HG03460 (cell line): Measurements from ENCODE around the gene ENDOU.

Experiments
- ATAC-seq: cut with Tn5 transposase; IDR thresholded peaks from one replicate; pipeline ENCODE4 v1.9.1; 2021; ENCODE audit not compliant: unreplicated experiment

Gene ENDOU

DNA sequence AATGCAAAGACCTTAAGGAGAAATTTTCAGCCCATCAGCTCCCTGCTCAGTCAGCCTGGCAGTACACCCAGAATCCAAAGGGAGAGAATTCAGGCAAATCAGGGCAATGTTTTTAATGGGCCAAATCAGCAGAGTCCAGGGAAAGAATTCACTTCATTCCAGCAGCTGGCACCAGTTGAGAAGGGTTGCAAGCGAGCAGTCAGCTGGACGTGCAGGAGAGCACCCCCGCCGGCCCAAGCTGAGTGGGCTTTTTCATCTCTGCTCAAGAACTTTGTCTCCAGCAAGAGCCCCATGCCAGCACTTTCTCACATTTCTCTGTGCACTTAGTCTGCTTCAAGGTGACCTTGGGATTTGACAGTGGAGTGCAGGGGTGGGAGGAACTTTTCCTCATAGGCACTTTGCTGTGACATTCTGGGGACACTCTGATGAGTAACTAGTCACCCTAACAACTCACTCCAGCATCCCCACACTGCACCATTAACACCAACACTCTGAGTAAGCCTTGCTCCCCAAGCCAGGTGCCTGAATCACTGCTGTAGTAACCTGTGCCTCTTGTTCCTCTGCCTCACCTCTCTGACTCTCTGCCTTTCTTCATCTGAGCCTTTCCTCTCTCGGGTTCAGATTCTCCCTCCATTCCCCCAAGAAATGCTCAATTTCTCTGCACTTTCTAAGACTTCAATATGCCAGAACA lies 2.2 kb downstream of the ENDOU start:
- no peak for ATAC-seq

DNA sequence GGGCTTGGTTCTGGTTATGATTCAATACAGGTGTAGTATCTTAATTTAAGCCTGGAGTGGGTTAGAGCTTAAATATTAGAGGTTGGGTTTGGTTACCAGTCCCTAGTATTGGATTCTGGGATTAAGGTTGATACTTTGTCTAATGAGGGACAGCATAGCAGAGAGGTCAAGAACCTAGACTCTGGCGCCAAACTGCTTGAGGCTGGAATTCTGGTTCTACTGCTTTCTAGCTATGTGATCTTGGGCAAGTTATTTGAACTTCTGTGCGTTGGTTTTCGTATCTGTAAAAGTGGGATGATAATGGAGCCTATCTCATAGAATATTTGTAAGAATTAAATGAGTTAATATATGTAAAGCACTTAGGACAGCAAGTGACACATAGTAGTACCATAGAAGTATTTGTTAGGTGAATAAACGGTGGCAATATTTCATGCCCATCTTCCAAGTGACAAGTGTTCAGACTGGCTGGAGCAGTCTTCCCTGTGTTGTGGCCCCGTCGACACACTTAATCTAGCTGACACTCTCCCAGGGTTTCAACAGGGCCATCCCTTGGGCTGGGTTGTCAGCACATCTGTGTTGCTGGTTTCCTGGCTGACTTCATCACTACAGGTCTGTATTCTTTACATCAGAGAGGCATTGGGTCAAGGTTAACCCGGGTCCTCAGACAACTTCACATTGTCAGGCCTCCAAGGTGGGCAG lies 3.0 kb downstream of the ENDOU start:
- ATAC-seq = no peak

DNA sequence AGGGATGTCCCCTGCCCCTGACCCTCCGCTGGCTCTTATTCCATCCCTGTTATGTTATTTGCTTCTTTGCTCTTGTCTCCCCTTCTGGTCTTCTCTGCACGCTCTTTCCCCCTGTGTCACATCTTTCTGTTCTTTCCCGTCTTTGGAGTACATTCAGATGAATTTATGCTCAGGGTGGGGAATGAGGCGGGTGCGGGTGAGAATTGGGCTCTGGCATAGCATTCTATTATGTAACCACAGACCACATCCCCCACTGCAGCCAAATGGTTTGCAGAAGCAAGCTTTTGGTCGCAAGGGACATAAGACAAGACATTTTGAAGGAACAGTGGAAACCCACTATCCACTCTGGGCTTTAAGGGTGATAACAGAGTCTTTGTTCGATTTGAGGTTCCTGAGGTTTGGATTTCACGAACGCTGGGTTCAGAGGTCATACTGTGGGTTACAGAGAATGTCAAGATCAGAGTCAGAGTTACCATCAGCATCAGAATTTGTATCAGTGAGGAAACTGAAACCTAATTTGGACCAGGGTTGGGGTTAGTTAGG lies 3.8 kb downstream of the ENDOU start:
- ATAC-seq = no peak

DNA sequence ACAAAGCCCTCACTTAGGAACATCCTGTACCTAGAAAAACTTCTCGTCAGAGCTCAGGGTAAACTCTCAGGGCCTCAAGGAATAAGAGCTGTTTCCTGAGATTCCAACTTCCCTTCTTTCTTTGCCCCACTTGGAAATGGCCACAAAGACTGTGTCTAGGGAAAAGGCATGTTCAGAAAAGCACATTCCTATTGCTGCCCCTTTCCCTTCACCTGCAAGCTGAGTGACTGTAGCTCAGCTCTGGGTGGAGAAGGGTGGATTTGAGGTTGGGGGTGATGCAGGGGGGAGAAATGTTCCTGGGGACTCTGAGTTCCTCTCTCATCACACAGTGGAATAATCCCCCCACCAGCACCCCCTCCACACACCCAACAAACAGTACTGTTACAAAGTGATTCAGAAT lies 6.8 kb downstream of the ENDOU start:
- ATAC-seq = no peak

DNA sequence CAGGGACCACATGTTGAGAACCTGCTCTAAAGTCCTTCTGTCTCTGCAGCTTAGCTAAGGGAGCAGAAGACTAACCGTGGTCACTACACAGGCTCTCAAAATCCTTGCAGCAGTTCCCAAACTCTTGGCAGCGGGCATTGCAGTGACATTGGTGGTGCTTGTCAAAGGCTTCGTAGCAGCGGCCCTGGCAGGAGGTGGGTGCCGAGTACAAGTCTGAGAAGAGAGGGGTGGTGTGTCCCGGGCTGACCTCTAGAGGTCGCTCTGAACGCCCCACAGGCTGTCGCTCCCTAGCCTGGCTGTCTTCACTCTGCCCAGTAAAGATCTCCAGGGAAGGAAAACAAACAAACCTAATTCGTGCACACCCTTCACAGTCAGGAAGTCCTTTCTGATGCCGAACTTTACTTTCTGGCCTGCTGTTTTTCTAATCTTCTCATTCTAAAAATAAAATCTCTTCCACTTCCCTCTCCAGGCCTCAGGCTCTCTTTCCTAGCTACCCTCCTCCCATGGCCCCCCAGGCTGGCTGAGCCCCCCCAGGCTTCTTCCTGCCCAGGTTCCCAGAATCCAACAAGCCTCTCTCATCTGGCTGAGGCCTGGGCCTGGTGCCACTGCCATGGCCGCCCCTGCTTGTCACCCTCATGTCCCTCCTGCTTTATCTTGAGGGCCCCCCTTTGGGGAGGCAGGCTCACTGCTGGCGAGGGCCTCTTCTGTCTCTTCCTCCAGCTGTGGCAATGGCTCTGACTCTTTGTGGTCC lies 7.7 kb downstream of the ENDOU start:
- no peak for ATAC-seq

DNA sequence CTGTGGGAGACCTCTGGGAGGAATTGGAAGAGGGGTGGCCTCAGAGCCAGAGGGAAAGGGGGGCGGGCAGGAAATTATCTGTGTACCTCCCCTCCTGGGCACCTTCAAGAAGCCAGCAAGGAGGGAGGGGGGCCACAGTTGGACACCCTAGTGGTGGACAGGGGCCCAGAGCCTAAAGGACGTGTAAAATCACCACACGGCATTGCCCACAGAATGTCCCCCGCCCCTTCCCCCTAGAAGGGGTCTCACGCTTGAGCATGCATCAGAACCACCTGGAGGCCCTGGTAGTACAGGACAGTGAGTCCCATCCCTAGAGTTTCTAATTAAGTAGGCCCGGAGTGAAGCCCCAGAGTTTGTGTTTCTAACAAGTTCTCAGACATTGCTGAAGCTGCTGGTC lies 8.2 kb downstream of the ENDOU start:
- ATAC-seq = no peak

DNA sequence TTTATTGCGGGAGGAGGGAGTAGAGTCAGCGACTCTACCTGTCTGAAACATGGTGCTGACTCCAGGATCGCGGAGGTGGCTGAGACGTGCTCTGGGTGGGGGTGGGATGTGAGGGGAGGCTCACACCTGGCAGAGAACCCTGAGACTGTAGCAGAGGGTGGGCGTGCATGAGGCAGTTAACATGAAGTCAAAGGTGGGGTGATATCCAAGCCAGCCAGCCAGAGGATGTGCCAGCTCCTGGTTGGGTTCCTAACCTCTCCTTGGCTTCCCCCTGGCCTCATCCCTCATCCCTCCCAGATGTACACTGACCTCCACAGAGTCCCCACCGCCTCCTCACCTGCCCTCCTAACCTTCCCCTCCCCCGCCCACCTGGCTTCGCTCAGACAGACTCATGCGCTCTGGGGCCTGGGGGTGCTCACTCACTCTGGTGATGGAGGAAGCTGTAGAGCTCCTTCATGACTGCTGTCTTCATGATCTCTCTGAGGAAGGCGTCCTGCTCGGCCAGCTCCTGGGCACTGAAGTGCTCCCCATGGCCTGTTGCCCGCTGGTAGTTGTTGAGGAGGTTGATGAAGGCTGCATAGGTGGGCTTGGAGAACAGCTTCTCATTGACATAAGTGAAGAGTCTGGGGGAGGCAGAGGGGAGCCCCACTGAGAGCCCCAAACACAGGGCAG lies 9.3 kb downstream of the ENDOU start:
- no peak for ATAC-seq

DNA sequence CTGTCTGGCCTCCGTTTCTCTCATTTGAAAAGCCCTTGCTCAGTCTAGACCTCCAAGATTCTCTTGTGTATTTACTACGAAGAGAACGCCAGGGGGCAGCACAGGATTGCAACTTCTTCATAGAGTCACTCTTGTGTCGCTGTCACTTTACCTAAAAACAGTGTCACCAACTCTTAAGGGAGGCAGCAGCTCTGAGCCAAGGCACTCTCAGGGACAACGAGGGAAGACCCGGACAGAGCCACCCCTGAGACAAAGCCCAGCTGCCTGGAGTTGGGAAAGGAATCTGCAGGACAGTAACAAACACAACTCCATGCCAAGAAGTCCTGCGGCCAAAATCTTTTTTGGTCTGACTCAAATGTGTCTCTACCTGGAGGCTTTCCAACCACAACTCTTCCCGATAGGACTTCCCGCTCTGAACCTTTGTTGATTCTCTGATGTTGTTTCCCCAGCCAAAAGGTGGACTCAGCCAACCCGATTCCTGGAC lies 9.9 kb downstream of the ENDOU start:
- peak; percentile 79 for ATAC-seq

DNA sequence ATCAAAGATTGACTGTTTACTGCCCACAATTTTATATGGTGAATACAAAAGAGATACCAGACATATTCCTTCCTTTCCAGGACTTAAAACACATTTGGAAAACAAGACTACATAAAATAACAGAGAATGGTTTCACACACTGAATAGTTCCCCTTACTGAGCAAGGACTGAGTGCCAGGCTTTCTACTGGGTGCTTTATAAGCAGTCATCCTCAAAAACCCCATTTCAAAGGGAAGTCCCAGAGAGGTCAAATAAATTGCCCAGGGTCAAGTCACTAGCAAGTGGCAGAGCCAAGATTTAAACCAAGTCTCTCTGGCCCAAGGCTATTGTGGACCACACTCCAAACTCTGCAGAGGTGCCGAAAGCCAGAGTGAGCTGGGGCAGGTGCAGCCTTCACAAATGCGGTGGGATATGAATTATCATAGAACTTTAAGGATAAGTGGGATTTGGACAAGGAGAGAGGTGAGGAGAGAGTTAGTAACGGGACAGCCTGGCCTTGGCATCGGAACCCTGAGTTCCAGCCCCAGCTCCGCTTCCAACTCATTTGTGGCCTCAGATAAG lies 10.4 kb downstream of the ENDOU start:
- no peak for ATAC-seq

DNA sequence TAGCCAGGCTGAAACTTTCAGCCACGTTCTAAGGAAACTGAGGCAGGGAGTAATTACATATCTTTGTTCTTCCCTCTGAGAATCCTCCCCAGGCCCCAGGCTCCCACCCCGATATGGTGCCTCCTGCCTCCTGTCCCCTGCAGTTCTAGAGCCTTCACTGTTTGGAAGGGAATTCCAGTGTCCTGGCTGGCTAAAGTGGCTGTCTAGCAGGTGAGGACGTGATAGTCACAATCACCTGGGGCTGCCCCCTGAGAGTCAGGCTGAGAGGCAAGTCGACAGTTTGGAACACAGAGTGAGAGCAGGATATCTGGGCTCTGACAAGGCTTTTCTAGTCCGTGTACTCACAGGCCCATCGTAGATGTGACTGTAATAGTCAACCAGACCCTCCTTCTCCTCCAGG lies 13.1 kb downstream of the ENDOU start:
- ATAC-seq = no peak

DNA sequence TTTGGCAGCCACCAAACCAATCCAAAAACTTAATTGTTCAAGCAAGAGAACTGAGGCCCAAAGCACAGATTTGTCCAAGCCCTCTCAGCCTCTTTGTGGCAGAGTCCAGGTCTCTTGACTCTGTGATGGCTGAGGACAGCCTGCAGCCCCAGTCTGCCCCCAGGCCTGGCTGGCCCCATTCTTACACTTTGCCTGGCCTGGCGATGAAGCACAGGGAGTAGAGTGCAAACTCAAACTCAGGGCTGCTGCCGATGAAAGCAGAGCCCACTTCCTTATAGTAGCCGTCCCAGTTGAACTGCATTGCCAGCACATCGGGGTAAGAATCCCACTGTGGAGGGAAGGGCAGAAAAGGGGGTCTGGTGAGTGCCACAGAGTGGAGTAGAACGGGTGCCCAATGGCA lies 13.8 kb downstream of the ENDOU start:
- ATAC-seq = no peak

DNA sequence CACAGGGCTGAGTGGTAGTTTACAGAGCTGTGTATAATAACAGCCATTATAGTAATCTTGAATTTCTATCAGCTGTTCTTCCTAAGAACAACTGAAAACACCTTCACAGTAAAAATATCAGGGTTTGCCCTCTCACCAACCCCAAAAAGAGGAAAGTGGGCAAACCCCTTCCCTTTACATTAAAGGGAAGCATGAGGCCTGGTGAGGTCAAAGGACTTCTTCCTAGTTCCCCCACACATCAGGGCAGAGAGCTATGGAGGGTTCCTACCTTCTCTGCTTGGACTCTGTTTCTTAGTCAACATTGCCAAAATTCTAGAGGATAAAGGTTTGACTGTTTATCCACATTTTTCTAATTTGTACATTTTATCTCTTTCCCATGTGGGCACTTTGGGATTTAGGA lies 15.0 kb downstream of the ENDOU start:
- no peak for ATAC-seq

DNA sequence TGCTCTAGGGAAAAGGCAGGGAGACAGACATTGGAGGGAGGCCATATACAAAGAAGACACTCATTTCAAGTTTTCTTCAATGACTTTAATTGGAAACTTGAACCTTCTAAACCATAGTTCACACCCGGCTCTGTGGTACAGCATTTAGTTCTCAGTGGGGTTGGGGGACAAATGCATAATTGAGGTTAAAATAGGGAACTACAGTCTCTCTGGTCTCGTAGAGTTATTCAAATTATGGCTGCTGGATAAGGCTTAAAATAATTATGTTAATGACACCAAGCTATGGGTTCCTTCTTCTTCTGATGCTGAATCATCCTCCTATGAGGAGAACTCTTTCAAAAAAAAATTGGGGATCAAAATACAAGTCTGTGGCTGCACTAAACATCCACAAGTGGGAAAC lies 15.6 kb downstream of the ENDOU start:
- ATAC-seq = no peak

DNA sequence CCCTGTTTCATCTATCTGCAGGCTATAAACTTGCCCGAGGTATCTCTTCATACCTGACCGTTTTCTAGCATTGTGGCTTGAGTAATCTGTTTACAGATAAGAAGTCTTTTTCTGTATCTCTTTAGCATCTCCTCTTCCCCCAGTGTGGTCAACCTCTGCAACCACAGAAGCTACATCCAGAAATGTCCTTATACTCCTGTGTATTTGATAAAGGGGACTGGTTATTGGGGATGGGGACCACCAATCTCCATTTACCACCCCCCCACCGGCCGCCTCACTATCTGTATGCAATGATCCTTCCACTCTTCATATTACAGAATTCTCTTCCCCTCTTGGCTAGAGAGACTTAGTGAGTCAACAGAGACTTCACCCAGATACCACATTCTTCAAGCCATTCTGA lies 16.1 kb downstream of the ENDOU start:
- no peak for ATAC-seq

DNA sequence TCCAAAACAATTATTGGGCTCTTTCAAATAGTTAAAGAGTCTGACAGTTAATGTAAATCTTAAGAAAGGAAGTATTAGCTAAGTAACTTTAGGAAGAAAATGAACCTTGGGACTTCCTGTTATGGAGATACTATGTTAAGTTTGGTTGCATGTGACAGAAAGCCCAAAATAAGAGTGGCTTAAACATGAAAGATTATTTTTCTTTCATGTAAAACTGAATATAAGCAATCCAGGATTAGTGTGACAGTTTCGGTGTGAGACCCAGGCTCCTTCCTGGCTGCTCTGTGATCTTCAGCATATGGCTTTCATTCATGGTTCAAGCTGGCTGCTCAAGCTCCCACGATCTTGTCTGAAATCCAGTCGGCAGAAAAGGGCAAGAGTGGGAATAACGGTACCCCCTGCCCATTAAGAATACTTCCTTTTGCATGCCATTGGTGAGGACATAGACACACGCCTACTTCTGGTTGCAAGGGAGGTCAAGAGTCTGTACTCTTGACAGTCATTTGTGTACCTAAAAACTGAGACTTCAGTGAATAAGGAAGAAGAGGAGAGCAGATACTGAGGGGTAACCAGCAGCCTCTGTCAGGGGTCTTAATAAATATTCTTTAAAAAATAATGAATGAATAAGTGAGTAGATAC lies 17.3 kb downstream of the ENDOU start:
- no peak for ATAC-seq

DNA sequence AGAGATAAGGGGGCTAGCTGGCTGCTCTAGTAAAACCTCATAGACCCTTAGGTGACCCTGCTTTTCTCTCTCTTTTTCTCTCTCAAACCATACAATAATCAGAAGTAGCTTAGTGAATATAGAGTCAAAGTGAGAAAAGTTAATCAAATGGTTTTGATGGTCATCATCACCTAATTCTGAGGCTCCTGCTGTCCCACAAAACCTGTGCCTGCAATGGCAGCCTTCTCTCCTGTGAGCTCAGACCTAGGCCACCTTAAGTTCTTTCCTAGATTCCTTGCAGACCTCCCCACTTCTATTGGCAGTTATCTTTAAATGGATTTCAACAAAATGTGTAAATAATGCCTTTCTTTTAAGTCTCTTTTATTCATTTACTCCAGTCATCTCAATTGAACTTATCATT lies 17.9 kb downstream of the ENDOU start:
- ATAC-seq = no peak

DNA sequence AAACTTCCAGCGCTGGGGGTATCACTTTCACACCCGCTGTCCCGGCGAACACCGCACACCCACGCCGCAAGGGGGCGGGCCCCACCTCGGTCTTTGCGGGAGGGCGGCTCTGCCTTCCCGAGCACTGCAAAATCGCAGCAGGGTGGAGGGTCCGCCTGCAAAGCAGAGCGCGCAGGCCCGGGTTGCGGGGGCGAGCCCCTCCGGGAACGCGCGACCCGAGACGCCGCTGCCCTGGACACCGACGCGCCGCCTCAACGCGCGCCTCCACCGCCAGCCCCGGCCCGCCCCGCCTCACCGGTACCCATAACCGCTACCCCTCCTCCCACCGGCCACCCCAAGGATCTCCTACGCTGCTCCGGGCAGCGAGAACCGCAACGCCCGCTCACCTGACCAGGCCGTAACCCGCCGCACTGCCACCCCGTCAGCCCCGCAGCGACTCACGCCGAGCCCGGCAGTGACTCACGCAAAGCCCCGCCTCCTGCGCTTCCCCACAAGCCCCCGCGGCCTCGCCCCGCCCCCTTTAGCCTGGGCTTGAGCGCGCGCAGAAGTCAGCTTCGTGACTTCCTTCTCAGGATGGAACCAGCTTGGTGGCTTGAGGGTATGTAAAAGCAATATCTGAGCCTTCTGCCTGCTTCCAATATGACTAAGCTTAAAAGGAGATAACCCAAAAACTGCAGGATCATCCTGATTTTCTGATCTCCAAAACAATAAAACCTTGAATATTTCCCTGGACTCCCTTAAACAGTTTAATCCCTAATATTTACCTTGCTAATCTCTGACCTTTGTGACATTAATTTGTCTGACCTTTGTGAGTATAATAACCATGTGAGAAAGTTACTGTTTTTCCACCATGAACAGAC lies 19.5 kb downstream of the ENDOU start, which contains the start of gene RPAP3:
Gene RPAP3 (minus strand): TSS at position 465 of the 860 bp plus-strand sequence. CDS start 3,190 bp downstream, outside the sequence.
- ATAC-seq = peak; percentile 86

DNA sequence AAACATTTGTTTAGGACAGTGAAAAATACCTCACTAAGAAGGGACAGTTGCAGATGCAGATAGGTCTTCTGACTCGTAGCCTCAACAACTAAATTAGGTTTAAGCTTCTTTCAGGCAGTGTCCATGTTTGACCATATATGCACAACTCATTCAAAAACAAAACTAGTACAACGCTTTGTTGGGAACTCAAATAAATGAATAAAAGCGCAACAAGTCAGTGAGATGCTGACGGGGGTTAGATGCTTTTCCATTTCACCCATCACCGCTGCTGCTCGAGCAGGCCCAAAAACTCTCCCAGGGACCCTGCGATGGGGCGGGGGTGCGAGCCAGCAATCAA lies 20.1 kb downstream of the ENDOU start:
- no peak for ATAC-seq

DNA sequence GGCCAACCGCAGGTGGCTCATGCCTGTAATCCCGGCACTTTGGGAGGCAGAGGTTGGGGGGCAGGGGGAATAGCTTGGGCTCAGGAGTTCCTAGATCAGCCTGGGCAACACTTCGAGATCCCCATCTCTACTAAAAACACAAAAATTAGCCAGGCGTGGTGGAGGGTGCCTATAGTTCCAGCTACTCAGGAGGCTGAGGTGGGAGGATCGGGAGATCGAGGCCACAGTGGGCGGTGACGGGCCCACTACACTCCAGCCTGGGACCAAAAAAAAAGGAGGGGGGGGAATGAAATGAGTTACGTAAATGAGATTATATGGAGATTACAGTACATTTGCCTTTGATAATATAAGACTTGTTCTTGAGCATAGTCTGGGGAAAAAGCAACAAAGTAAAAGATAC lies 20.6 kb downstream of the ENDOU start:
- ATAC-seq = no peak
